GM23338 (cell line): ENCODE data around the gene STRN. TPM values are rescaled to one million over a fixed set of nuclear protein-coding genes. Genes with fewer than 3 reads are reported as not detected.

Experiments
- ATAC-seq: fragments of 200-7000 bp; cut with Tn5 transposase; 3 replicates; pipeline ENCODE4 v1.9.1; 2020
- DNase-seq: peaks from one replicate; pipeline ENCODE4 v3.0.0-alpha.2; 2015; ENCODE audit warnings: low spot score
- H2AFZ ChIP-seq: fragments of 200-600 bp; sonication (generic); 2 replicates; pipeline ENCODE4 v1.8.0; 2016; ENCODE audit warnings: antibody characterized with exemption, mild to moderate bottlenecking, moderate library complexity
- H3F3A ChIP-seq: fragments of 200-600 bp; sonication (generic); replicated peaks from 2 replicates; pipeline ENCODE4 v1.8.0; 2017; ENCODE audit warnings: antibody characterized with exemption, mixed run types, low read depth
- H3K27ac ChIP-seq: fragments of 200-600 bp; sonication (generic); 2 replicates; pipeline ENCODE4 v1.6.1; 2016; ENCODE audit warnings: low read depth
- H3K27me3 ChIP-seq: fragments of 200-600 bp; sonication (generic); 2 replicates; pipeline ENCODE4 v1.8.0; 2016; ENCODE audit warnings: mild to moderate bottlenecking, mixed run types, moderate library complexity; ENCODE audit not compliant: insufficient read depth
- H3K36me3 ChIP-seq: fragments of 200-600 bp; sonication (generic); 2 replicates; pipeline ENCODE4 v1.8.0; 2016; ENCODE audit warnings: mild to moderate bottlenecking; ENCODE audit not compliant: insufficient read depth
- H3K4me1 ChIP-seq: fragments of 200-600 bp; sonication (generic); 2 replicates; pipeline ENCODE4 v1.8.0; 2016; ENCODE audit warnings: mild to moderate bottlenecking, moderate library complexity; ENCODE audit not compliant: insufficient read depth
- H3K4me2 ChIP-seq: fragments of 200-600 bp; sonication (generic); 2 replicates; pipeline ENCODE4 v1.7.1; 2017; ENCODE audit warnings: mixed run types
- H3K4me3 ChIP-seq: fragments of 200-600 bp; sonication (generic); 2 replicates; pipeline ENCODE4 v1.6.1; 2016; ENCODE audit warnings: mixed run types
- H3K79me2 ChIP-seq: fragments of 200-600 bp; sonication (generic); replicated peaks from 2 replicates; pipeline ENCODE4 v1.8.0; 2017; ENCODE audit warnings: mild to moderate bottlenecking; ENCODE audit not compliant: insufficient read depth
- H3K9me2 ChIP-seq: fragments of 200-600 bp; sonication (generic); 2 replicates; pipeline ENCODE4 v1.8.0; 2017; ENCODE audit not compliant: insufficient read depth
- H4K20me1 ChIP-seq: fragments of 200-600 bp; sonication (generic); replicated peaks from 2 replicates; pipeline ENCODE4 v1.8.0; 2017; ENCODE audit warnings: mild to moderate bottlenecking; ENCODE audit not compliant: insufficient read depth
- H3K27ac Mint-ChIP-seq: 2 replicates; pipeline ENCODE4 v1.8.0; 2020; ENCODE audit warnings: inconsistent platforms, mild to moderate bottlenecking, moderate library complexity, mixed read lengths
- H3K27me3 Mint-ChIP-seq: 3 replicates; pipeline ENCODE4 v1.8.0; 2022; ENCODE audit warnings: low read depth, mild to moderate bottlenecking, moderate library complexity, mixed read lengths, inconsistent platforms; ENCODE audit not compliant: insufficient read depth, poor library complexity
- H3K36me3 Mint-ChIP-seq: 3 replicates; pipeline ENCODE4 v1.8.0; 2021; ENCODE audit warnings: low read depth, mild to moderate bottlenecking, inconsistent platforms, moderate library complexity, mixed read lengths
- H3K4me1 Mint-ChIP-seq: 3 replicates; pipeline ENCODE4 v1.8.0; 2020; ENCODE audit warnings: mild to moderate bottlenecking, inconsistent platforms, mixed read lengths
- H3K4me3 Mint-ChIP-seq: 3 replicates; pipeline ENCODE4 v1.8.0; 2021; ENCODE audit warnings: moderate library complexity, mild to moderate bottlenecking, inconsistent platforms, mixed read lengths
- H3K9me3 Mint-ChIP-seq: 3 replicates; pipeline ENCODE4 v1.8.0; 2020; ENCODE audit warnings: moderate library complexity, mild to moderate bottlenecking, inconsistent platforms, mixed read lengths
- CREB1 ChIP-seq: fragments of 250-450 bp; sonication (Bioruptor Pico); IDR thresholded peaks from 2 replicates; pipeline ENCODE4 v1.5.0; 2020; ENCODE audit warnings: low read depth, mild to moderate bottlenecking, moderate library complexity
- CTCF ChIP-seq, 2 experiments: fragments of 200-600 bp in 1 of 2; sonication (generic) in 1 of 2; conservative IDR thresholded peaks; 2 replicates each; pipeline versions ENCODE4 v1.5.1 to v1.6.1; 2016 to 2017; ENCODE audit warnings: antibody characterized with exemption in 2 of 2, low read depth in 2 of 2, mild to moderate bottlenecking in 2 of 2, moderate library complexity in 1 of 2
- ETS1 ChIP-seq: IDR thresholded peaks from 2 replicates; pipeline ENCODE4 v1.6.1; 2016; ENCODE audit warnings: antibody characterized with exemption
- EZH2 ChIP-seq: fragments of 200-600 bp; sonication (generic); IDR thresholded peaks from one replicate; pipeline ENCODE4 v1.8.0; 2017; ENCODE audit warnings: antibody characterized with exemption, mild to moderate bottlenecking, low read depth; ENCODE audit not compliant: unreplicated experiment
- EZH2phosphoT487 ChIP-seq: fragments of 200-600 bp; sonication (generic); IDR thresholded peaks from one replicate; pipeline ENCODE4 v1.8.1; 2018; ENCODE audit warnings: antibody characterized with exemption; ENCODE audit not compliant: unreplicated experiment
- JUNB ChIP-seq: IDR thresholded peaks from one replicate; pipeline ENCODE4 v1.6.1; 2016; ENCODE audit warnings: antibody characterized with exemption; ENCODE audit not compliant: unreplicated experiment
- NANOG ChIP-seq: IDR thresholded peaks from 2 replicates; pipeline ENCODE4 v1.6.1; 2016; ENCODE audit warnings: antibody characterized with exemption, borderline replicate concordance
- POLR2AphosphoS5 ChIP-seq: IDR thresholded peaks from 2 replicates; pipeline ENCODE4 v1.6.1; 2016; ENCODE audit warnings: antibody characterized with exemption, low read depth
- ZNF331 ChIP-seq: fragments of 250-450 bp; sonication (Bioruptor Pico); IDR thresholded peaks from 2 replicates; pipeline ENCODE4 v1.5.0; 2020; ENCODE audit warnings: low read depth, mild to moderate bottlenecking, moderate library complexity
- ZNF462 ChIP-seq: fragments of 250-450 bp; sonication (Bioruptor Pico); IDR thresholded peaks from 2 replicates; pipeline ENCODE4 v1.5.0; 2020; ENCODE audit warnings: mild to moderate bottlenecking, moderate library complexity
- polyA plus RNA-seq: library from polyadenylated mRNA; unstranded; fragments of >200 nt; fragmentation: Nextera tagmentation; extraction: Ambion mirVana; gene quantifications from 2 replicates; pipeline ENCODE4 v1.2.1, GENCODE V29; 2016
- total RNA-seq: library from RNA; depleted of rRNA; stranded (reverse); fragments of >200 nt; shearing (Covaris generic); gene quantifications from 2 replicates; pipeline ENCODE4 v1.2.3, GENCODE V29; 2014

STRN gene
- total and polyA plus RNA-seq, 2 experiments from 2014 or later, result 16.1 to 34.5 TPM

- Mint-ChIP-seq H3K36me3 (peaks cover 40% of the 10 kb centered on the region), H3K9me3 (peaks cover 4% of the 10 kb centered on the region; the same call in 2 of the 3 replicates), H3K27me3 (no peaks in the 10 kb centered on the region), H3K4me1 (peaks cover 9% of the 10 kb centered on the region; the same call in 2 of the 3 replicates), H3K27ac (no peak overlapping the region), H3K4me3 (no peak overlapping the region)
- Histone ChIP-seq H3K36me3 (peaks cover 5% of the 10 kb centered on the region; the same call in 1 of the 2 replicates), H2AFZ (no peak overlapping the region), H3K9me2 (no peaks in the 10 kb centered on the region), H3K4me1 (0 out of 2 replicates have a peak, but pooled peaks cover 5% of the 10 kb centered on the region), H3F3A (no peaks in the 10 kb centered on the region), H4K20me1 (no peaks in the 10 kb centered on the region), H3K27me3 (no peaks in the 10 kb centered on the region), H3K4me3 (no peak overlapping the region), H3K27ac (no peak overlapping the region), H3K4me2 (no peak overlapping the region), H3K79me2 (no peaks in the 10 kb centered on the region)
- TF ChIP-seq CREB1 (no peak), NANOG (no peak), JUNB (no peak), ZNF331 (CRISPR knock-in tag) (no peak), POLR2AphosphoS5 (no peak)
- DNase-seq, result no peak
- ATAC-seq, result no peak
These were observed 95.1 kb downstream of the STRN start for GRCh38 chr2:36871068-36871707.

- Histone ChIP-seq H3K4me2 (no peak overlapping the region), H3K4me1 (0 out of 2 replicates have a peak, but pooled peaks cover 5% of the 10 kb centered on the region), H2AFZ (no peak overlapping the region), H3K79me2 (no peaks in the 10 kb centered on the region), H3K4me3 (no peak overlapping the region), H3K36me3 (no peaks in the 10 kb centered on the region; the same call in 1 of the 2 replicates), H4K20me1 (no peaks in the 10 kb centered on the region), H3F3A (no peaks in the 10 kb centered on the region), H3K9me2 (no peaks in the 10 kb centered on the region), H3K27ac (no peak overlapping the region), H3K27me3 (no peaks in the 10 kb centered on the region)
- no peak for ATAC-seq
- H3K9me3 Mint-ChIP-seq, result peaks cover 4% of the 10 kb centered on the region; the same call in 2 of the 3 replicates
- H3K27ac Mint-ChIP-seq, result no peak overlapping the region
- peaks cover 11% of the 10 kb centered on the region; the same call in 2 of the 3 replicates for H3K4me1 Mint-ChIP-seq
- no peak overlapping the region for H3K4me3 Mint-ChIP-seq
- peaks cover 4% of the 10 kb centered on the region for H3K27me3 Mint-ChIP-seq
- H3K36me3 Mint-ChIP-seq, result peaks cover 38% of the 10 kb centered on the region
- DNase-seq, result no peak
- no peak for TF ChIP-seq ZNF462 (CRISPR knock-in tag)
- no peak for TF ChIP-seq JUNB
- no peak for TF ChIP-seq POLR2AphosphoS5
- no peak for TF ChIP-seq CTCF (conservative IDR thresholded peaks at IDR 0.05; ENCODE audit: low read depth in 2 of 2)
- no peak for TF ChIP-seq ZNF331 (CRISPR knock-in tag)
- no peak for TF ChIP-seq ETS1
- TF ChIP-seq EZH2phosphoT487, result no peak
- no peak for TF ChIP-seq NANOG
- TF ChIP-seq EZH2, result no peak
These were observed 96.7 kb downstream of the STRN start for GRCh38 chr2:36869606-36870005.
